Stimulated activated naive CD8-positive, alpha-beta T cell treated with anti-CD3 and anti-CD28 coated beads, Interleukin-15, Interleukin-2, amounts not matched to agents 100 ng/mL and 50 ng/mL, for 24 hours (primary cell): Measurements from ENCODE around the gene SIL1.
A peak's percentile ranks its signal among the peaks of the same experiment; 100 is the strongest.

ENCODE experiments used
- H3K27ac Mint-ChIP-seq: one replicate; pipeline ENCODE4 v1.8.0; 2021; ENCODE audit warnings: mild to moderate bottlenecking, mixed read lengths
- H3K27me3 Mint-ChIP-seq: one replicate; pipeline ENCODE4 v1.8.0; 2021; ENCODE audit warnings: mixed read lengths
- H3K36me3 Mint-ChIP-seq: one replicate; pipeline ENCODE4 v1.8.0; 2021; ENCODE audit warnings: low read depth, mixed read lengths
- H3K4me1 Mint-ChIP-seq: one replicate; pipeline ENCODE4 v1.8.0; 2021; ENCODE audit warnings: low read depth, mixed read lengths
- H3K4me3 Mint-ChIP-seq: one replicate; pipeline ENCODE4 v1.8.0; 2021; ENCODE audit warnings: mild to moderate bottlenecking, mixed read lengths
- H3K9me3 Mint-ChIP-seq: one replicate; pipeline ENCODE4 v1.8.0; 2021; ENCODE audit warnings: mixed read lengths

The SIL1 gene

DNA sequence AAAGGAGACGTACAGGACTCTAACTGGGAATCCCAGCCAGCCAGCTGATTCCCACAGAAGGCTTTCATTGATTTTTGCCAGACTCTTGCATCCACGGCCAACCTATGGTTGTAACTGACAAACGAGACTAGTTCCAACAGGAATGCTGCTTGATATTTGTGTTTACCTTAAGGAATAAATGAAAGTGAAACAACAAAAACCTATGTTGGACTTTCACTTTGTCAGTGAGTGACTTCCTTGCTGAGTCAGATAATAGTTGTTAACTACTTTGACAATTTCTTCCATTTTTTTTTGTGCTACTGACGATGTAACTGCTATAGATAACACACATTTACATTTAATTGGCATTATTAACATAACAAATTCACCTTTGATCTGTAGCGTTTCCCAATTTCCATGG is 259.6 kb downstream of the SIL1 start:
- no peak overlapping the region for H3K27ac Mint-ChIP-seq
- H3K4me1 Mint-ChIP-seq = peaks cover 11% of the 10 kb centered on the region

DNA sequence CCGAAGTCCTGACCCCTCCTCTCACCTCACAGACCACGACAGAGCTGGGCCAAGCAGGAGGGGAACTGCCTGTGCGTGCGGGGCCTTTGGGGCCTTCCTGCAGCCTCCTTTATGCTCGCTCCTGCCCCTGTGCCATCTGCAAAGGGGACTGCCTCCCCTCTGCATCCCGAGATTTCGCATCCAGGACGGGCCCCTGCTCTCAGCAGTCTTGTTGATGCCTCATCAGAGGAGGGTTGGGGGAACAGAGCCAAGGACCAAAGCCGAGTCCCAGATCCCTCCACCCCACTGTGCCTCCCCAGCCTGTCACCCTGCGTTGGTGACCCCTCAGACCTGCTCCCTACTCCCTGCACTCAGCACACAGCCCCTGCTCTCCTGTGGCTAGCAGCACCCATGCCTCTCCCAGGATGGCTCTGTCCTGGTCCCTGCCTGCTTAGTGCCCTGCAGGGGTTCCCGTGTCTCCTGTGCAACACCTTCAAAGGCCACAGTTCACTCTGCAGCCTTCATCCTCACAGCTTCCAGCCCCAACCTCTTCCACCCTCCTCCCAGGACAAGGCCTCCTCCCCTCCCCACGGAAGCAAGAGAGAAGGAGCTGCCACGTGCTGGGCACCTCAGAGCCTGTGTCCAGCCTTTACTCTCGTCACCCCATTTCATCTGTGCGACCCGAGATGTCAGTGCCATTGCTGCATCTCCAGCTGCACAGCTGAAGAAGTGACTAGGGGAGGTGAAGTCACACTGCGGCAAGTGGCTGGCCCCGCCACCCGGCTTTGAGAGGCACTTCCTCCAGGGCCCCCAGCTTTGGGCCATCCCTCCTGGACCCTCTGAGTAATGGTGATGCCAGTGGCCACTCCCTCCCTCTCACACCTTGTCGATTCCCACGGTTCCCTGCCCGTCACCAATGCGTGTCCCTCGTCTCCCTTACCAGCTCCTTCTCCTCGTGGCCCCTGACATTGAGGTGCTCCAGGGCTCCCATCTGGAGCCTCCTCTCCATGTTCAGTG is 260.5 kb downstream of the SIL1 start:
- Mint-ChIP-seq H3K27me3 (no peaks in the 10 kb centered on the region), H3K36me3 (peaks cover 18% of the 10 kb centered on the region), H3K4me3 (no peak overlapping the region), H3K9me3 (no peaks in the 10 kb centered on the region), H3K27ac (peak overlapping the region; percentile 8), H3K4me1 (peaks cover 11% of the 10 kb centered on the region)

More for the DNA sequence above, 259.6 kb downstream of the SIL1 start:
- H3K36me3 Mint-ChIP-seq = peaks cover 15% of the 10 kb centered on the region
- H3K27me3 Mint-ChIP-seq = no peaks in the 10 kb centered on the region
- no peaks in the 10 kb centered on the region for H3K9me3 Mint-ChIP-seq
- H3K4me3 Mint-ChIP-seq = no peak overlapping the region

DNA sequence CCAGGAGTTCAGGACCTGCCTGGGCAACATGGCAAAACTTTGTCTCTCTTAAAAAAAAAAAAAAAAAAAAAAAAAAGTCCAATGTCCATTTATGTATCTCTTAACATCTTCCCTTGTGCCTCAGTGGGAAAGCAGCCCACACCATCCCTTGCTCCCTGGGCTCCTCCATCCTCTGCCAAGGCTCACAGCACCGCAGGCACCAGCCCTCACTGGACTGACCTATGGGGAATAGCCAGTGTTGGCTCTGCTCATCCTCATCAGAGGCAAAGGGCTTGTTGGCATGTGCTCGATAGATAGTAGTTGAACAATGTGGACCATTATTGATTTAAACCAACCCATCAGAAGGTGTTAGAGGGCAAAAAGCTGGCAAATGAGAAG is 261.2 kb downstream of the SIL1 start:
- Mint-ChIP-seq H3K27ac (no peak overlapping the region), H3K27me3 (no peaks in the 10 kb centered on the region), H3K4me3 (no peak overlapping the region), H3K36me3 (peaks cover 15% of the 10 kb centered on the region), H3K4me1 (peaks cover 11% of the 10 kb centered on the region), H3K9me3 (no peaks in the 10 kb centered on the region)

DNA sequence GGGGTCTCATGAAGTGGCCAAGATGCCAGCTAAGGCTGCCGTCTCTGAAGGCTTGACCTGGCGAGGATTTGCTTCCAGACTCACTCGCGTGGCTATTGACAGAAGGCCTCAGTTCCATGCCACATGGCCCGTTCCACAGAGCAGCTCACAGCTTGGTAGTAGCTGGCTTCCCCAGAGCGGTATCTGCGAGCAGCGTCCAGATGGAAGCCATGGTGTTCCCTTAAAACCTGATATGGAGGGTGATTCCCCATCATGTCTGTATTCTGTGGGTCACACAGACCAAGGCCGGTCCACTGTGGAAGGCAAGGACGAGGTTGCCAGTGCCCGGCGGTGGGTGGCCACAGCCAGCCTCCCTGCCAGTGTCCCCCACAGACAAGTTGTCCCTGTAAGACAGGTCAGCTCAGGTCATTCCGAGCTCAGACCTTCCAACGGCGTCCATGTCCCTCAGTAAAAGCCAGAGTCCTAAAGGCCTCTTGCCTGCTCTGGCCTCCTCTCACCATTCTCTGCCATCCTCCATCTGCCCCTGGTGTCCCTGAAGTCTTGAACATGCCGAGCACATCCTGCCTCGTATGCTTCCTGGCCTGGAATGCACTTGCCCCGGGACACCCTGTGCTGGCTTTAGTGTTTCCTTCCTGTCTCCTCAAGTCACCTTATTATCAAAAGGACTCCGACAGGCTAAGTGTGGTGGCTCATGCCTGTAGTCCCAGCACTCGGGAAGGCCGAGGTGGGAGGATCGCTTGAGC is 261.8 kb downstream of the SIL1 start:
- Mint-ChIP-seq H3K36me3 (peaks cover 15% of the 10 kb centered on the region), H3K9me3 (no peaks in the 10 kb centered on the region), H3K27me3 (no peaks in the 10 kb centered on the region), H3K27ac (peak overlapping the region; percentile 29), H3K4me1 (peaks cover 7% of the 10 kb centered on the region), H3K4me3 (no peak overlapping the region)

DNA sequence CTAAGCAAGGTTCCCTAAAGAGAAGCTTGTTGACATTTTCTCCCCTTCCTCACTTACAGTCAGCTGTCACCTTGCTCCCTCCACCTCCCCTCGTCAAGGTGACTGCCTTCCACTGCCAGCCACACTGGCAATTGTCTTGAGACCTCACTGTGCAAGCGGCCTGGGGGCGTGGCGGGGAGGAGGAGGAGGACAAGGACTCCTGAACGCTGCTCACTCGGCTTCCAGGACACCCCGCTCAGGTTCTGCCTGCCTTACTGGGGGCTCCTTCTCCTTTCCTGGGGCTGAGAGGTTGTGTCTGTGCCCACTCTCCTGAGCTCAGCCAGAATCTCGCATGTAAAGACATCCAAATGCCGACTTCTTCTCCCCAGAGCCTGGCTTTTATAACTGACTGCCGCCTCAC is 262.7 kb downstream of the SIL1 start:
- H3K4me1 Mint-ChIP-seq = no peaks in the 10 kb centered on the region
- H3K36me3 Mint-ChIP-seq = peaks cover 24% of the 10 kb centered on the region
- no peak overlapping the region for H3K4me3 Mint-ChIP-seq
- H3K27me3 Mint-ChIP-seq = no peaks in the 10 kb centered on the region
- H3K9me3 Mint-ChIP-seq = no peaks in the 10 kb centered on the region
- peak overlapping the region; percentile 3 for H3K27ac Mint-ChIP-seq

DNA sequence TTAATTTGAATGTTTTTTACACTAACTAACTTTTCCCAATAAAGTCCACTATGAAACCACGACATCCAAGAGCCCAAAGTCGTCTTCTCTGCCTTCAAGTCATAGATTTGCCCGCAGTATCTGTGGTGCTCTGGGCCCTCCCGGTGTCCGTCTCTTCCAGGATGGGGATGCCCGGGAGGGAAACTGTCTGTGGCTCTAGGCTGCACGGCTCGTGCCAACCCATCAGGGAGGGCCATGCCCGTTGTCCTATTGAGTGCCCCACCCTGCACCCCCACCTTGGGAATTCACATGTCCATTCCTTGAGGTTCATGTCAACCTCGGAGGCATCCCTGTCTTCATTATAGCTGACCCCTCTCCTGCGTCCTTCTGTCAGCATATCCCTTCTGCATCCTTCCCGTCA is 263.2 kb downstream of the SIL1 start:
- H3K4me3 Mint-ChIP-seq = no peak overlapping the region
- H3K36me3 Mint-ChIP-seq = peaks cover 27% of the 10 kb centered on the region
- no peaks in the 10 kb centered on the region for H3K27me3 Mint-ChIP-seq
- peak overlapping the region; percentile 3 for H3K27ac Mint-ChIP-seq
- no peaks in the 10 kb centered on the region for H3K9me3 Mint-ChIP-seq
- H3K4me1 Mint-ChIP-seq = no peaks in the 10 kb centered on the region

DNA sequence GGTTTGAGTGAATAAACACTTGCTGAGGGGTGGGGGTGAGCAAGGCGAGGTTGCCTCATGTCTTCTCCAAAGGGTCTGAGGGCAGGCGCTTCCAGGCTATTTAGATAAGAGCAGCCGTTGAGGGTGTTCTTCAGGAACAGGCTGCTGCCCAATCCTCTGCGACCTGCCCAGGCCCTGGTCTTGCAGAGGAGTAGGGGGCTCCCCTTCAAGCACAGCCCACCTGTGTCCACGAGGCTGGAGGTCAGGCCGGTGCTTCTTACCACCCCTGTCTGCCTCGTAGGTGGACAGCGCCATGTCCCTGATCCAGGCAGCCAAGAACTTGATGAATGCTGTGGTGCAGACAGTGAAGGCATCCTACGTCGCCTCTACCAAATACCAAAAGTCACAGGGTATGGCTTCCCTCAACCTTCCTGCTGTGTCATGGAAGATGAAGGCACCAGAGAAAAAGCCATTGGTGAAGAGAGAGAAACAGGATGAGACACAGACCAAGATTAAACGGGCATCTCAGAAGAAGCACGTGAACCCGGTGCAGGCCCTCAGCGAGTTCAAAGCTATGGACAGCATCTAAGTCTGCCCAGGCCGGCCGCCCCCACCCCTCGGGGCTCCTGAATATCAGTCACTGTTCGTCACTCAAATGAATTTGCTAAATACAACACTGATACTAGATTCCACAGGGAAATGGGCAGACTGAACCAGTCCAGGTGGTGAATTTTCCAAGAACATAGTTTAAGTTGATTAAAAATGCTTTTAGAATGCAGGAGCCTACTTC is 264.5 kb downstream of the SIL1 start:
- H3K4me3 Mint-ChIP-seq = no peak overlapping the region
- H3K27me3 Mint-ChIP-seq = no peaks in the 10 kb centered on the region
- H3K27ac Mint-ChIP-seq = no peak overlapping the region
- no peaks in the 10 kb centered on the region for H3K9me3 Mint-ChIP-seq
- peaks cover 32% of the 10 kb centered on the region for H3K36me3 Mint-ChIP-seq
- no peaks in the 10 kb centered on the region for H3K4me1 Mint-ChIP-seq

DNA sequence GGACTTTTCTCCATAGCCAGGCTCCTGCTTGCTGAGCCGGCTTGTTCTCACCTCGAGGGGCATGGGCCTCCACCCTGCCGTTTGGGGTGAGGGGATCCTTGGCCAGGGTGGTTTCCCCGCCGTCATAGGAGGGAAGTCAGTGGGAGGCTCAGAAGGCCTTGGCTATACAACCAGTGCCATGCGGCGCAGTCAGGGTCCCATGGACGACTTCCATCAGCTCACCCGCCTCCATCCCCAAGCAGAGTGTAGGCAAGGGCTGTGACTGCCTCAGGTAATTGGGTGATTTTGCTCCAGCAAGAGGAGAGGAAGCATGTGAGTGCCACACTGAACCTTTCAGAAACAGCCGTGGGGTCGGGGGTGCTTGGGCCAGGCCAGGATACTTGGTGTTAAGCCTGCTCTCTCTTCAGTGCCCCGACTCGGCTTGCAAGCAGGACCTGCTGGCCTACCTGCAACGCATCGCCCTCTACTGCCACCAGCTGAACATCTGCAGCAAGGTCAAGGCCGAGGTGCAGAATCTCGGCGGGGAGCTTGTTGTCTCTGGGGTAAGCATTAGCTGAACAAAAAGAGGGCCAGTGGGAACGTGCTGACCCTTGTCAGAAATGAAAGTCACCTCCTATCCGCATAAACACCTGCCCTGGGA is 265.9 kb downstream of the SIL1 start:
- Mint-ChIP-seq H3K4me1 (no peaks in the 10 kb centered on the region), H3K4me3 (no peak overlapping the region), H3K27ac (no peak overlapping the region), H3K36me3 (peaks cover 38% of the 10 kb centered on the region), H3K27me3 (no peaks in the 10 kb centered on the region), H3K9me3 (no peaks in the 10 kb centered on the region)

DNA sequence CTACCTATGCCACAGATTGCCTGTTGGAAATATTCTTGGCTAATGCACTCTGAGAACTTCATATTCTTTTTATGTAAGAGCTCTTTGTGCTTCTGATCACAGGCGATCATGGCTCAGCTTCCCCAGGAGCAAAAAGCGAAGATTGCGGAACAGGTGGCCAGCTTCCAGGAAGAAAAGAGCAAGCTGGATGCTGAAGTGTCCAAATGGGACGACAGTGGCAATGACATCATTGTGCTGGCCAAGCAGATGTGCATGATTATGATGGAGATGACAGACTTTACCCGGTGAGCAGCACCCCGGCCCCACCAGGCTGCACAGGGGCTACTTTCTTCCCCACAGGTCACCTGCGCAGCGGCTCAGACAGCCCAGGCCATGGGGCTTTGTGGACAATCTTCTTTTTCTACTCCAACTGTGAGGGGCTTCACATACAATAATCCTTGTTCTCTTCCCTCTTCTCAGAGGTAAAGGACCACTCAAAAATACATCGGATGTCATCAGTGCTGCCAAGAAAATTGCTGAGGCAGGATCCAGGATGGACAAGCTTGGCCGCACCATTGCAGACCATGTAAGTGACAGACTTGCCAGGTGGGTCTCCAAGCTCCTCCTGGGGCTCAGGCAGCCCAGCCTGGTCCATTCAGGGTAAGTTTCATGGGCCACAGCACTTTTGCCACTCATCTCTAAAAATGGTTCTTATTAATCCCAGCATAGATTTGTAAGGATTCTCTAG is 267.6 kb downstream of the SIL1 start:
- H3K4me1 Mint-ChIP-seq = no peaks in the 10 kb centered on the region
- no peaks in the 10 kb centered on the region for H3K27me3 Mint-ChIP-seq
- no peaks in the 10 kb centered on the region for H3K9me3 Mint-ChIP-seq
- H3K36me3 Mint-ChIP-seq = peaks cover 54% of the 10 kb centered on the region
- H3K27ac Mint-ChIP-seq = no peak overlapping the region
- no peak overlapping the region for H3K4me3 Mint-ChIP-seq

DNA sequence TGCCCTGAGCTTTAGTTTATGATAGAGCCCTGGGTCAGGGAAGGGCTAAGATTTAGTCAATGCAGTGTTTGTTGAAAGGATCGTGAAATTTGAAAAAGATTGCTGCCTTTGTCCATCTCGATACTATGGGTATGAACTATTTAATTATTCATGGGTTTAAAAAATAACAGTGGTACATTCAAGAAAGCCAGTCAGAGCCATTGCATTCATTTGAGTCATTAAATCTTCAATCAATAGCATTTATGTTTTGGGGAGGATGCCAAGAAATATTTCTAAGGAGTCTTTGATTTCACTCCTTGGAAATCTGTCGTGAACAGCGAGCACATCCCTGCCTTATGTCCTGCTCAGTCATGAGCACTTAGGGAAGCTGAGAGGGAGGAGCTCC is 268.6 kb downstream of the SIL1 start:
- Mint-ChIP-seq H3K27ac (no peak overlapping the region), H3K4me1 (no peaks in the 10 kb centered on the region), H3K9me3 (no peaks in the 10 kb centered on the region), H3K36me3 (peaks cover 61% of the 10 kb centered on the region), H3K27me3 (no peaks in the 10 kb centered on the region), H3K4me3 (no peak overlapping the region)

DNA sequence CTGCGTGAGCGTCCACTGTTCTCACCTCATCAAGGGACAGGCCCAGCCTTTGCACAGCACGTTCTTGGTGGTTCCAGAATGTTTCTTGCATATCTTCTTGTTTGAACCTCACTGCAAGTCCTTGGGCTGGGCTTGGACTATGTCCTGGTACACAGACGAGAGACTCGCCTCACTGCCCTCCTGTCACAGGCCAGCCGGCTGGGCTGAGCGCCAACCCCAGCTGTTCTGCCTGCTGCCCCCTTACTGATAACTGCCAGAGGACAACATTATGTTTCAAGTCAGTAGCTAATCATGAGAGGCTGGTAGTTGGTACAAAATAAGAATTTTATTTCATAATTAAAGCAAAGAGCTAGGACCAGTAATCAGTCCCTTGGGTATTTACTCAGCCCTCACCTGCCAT is 270.2 kb downstream of the SIL1 start:
- Mint-ChIP-seq H3K27ac (no peak overlapping the region), H3K27me3 (no peaks in the 10 kb centered on the region), H3K36me3 (peaks cover 59% of the 10 kb centered on the region), H3K4me1 (no peaks in the 10 kb centered on the region), H3K9me3 (no peaks in the 10 kb centered on the region), H3K4me3 (no peak overlapping the region)

DNA sequence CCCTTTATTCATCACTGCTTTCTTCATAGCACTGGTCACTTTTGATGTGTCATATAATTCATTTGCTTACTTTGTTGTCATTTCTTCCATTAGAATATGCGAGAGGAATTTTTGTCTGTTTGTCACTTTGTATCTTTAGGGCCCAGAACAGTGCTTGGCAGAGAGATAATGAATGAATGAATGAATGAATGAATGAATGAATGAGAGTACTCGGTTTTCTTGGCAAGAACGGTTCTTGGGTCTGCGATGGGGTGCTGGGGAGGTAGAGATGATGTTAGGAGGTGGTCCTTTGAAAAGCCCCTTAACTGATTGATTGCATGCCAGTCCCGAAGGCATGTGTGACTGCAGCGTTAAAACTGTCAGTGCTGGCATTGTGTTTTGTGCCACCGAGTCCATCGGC is 270.6 kb downstream of the SIL1 start:
- no peaks in the 10 kb centered on the region for H3K4me1 Mint-ChIP-seq
- H3K27ac Mint-ChIP-seq = no peak overlapping the region
- no peaks in the 10 kb centered on the region for H3K9me3 Mint-ChIP-seq
- H3K27me3 Mint-ChIP-seq = no peaks in the 10 kb centered on the region
- peaks cover 54% of the 10 kb centered on the region for H3K36me3 Mint-ChIP-seq
- H3K4me3 Mint-ChIP-seq = no peak overlapping the region

DNA sequence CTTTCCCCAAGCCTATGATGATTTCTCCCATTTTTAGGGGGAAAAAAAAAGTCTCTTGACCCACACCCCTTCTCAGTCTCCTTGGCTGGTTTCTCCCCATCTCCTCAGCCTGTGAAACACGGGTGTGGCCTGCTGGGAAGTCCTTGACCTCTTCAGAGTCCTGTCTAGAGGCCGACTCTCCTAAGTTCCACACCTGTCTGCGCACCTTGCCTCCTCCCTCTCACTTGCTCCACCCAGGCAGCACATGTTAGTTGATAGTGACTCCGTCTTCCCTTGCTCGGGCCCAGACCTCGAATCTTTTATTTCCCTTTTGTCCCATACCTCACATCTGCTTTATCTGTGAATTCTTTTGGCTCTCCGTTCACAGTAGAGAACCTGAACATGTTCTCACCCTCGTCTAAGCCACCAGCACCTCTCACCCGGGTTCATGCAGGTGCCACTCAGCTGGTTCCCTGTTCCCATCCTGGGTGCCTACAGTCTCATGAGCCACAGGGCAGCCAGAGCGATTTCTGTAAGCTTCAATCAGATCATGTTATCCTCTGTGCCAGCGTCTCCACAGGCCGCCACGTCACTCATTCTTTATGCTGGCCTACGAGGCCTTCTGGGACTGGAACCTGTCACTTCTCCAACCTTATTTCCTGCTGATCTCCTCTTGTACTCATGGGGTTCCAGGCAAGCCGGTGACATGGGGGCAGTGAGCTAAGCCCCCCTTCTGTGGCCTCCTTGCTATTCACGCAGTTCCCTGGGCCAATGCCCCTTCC is 271.3 kb downstream of the SIL1 start:
- H3K36me3 Mint-ChIP-seq = peaks cover 51% of the 10 kb centered on the region
- H3K4me3 Mint-ChIP-seq = no peak overlapping the region
- H3K4me1 Mint-ChIP-seq = no peaks in the 10 kb centered on the region
- H3K9me3 Mint-ChIP-seq = no peaks in the 10 kb centered on the region
- no peak overlapping the region for H3K27ac Mint-ChIP-seq
- H3K27me3 Mint-ChIP-seq = no peaks in the 10 kb centered on the region
